Posterior cingulate gyrus (tissue), 11 donors: ENCODE measurements around the gene ASPDH.
"Not testable (repeated sequence)": the region's sequence is repeated elsewhere in the genome, so short reads cannot be mapped to it uniquely, and the experiment has no call there.

Source experiments
- DNase-seq, 10 donors: peaks; one replicate each; pipeline versions ENCODE4 v3.0.0 to v3.0.0-alpha.2; 2020 to 2021; ENCODE audit warnings: mixed read lengths in 3 of 10
- intact Hi-C: fragments of 100-400 bp; cut with DNase I; formaldehyde crosslinking; loops from one replicate; pipeline ENCODE4 v1.15.1; 2023

Gene ASPDH

DNA sequence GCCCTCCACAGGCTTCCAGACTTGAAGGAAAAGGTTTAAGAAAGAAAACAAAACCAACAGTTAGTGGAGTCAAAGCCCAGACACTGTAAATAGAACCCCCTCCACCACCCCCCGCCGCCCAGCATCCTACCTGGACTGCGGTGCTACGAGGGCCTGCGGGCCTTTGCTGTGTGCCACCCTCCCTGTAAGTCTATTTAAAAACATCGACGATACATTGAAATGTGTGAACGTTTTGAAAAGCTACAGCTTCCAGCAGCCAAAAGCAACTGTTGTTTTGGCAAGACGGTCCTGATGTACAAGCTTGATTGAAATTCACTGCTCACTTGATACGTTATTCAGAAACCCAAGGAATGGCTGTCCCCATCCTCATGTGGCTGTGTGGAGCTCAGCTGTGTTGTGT, 30.8 kb downstream of the ASPDH start:
- intact Hi-C loops: no loop called here
- DNase-seq: peak in 2 of 10 donors; percentile 12 to 35

DNA sequence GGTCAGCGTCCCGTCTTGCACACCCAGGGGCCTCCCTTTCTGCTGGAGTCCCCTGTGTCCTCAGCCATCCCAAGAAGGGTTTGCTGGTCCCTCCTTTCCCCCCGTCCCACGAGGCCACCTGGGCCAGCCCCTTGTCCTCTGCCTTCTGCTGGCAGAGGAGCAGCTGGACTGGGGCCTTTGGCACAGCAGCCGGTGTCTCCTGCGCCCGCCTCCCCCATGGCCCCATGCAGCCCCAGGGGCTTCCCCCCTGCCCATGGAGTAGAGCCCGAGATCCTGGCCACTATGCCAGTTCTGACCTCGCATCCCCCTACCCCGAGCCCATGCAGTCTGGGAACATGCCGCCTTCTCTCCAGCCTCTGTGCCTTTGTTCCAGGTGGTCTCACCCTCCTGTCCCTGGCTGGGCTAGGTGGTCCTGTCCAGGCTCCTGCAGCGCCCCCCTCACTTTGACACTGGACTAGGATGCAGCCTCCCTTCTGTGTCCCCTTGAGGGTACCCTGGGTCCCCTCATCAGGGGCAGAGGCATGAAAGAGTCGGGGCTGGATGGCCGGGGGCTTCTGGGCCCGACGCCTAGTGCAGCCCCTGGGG, 31.4 kb downstream of the ASPDH start:
- intact Hi-C loops: no loop called here
- DNase-seq: peak in 4 of 10 donors; percentile 23 to 81 (median 56)

DNA sequence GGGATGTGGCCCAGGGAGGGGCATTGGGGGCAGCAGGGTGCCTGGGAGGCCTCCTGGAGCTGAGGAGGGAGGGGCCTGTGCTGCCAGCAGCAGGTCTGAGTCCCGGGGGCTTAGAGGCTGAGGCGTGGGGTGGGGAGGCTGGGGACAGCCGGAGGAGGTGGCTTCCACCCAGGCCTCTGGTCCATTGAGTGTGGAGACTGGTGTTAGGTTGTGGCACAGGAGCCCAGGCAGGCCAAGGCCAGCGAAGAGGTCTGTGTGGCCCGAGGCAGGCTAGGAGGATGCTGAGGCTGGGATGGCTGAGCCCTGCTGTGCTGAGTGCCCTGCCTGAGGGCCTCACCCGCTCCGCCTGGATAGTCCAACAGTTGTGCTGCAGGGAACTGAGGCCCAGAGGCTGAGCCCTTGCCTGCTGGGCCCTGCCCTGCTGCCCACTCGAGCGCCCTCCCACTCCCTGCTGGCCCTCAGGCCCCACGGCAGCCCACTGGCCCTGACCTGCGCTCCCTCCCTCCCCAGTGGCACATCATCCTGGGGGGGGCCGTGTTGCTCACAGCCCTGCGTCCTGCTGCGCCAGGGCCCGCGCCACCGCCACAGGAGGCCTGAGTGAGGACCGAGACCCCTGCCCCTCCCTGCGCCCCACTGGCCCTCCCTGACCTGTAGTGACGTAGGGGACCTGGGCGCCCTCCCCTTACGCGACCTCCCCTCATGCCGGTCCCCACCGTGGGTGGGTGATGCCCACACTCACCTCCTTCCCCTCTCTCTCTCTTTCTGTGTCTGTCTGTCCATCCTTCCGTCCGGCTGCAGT, 32.2 kb downstream of the ASPDH start:
- intact Hi-C loops: no loop called here
- DNase-seq: peak in 4 of 10 donors; percentile 18 to 81 (median 60)

DNA sequence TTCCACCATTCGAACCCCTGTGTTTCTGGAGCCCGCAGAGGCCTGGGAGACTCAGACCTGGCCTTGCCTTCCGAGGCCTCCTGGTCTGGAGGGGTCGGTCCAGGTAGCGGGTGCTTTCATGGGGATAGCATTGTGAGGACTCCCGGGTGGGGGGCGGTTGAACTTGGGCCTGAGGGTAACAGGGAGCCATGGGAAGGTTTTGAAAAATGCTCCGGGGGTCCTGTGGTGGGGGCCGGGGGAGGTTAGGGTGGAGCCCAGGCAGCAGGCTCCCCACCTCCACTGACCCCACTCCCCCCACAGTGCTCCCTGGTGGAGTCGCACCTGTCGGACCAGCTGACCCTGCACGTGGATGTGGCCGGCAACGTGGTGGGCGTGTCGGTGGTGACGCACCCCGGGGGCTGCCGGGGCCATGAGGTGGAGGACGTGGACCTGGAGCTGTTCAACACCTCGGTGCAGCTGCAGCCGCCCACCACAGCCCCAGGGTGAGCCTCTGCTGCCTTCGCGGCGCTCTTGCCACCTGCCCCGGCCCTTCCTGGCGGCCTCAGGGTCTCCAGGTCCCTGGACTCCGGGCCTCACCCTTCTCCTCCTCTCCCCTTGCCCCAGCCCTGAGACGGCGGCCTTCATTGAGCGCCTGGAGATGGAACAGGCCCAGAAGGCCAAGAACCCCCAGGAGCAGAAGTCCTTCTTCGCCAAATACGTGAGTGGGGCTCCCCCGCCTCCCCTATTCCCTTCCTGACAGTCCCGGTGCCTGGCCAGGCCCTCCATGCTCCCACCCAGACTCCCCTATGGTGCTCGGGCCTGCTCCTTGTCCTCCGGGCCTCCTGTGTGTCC, 33.2 kb downstream of the ASPDH start:
- peak in 4 of 10 donors; percentile 15 to 78 (median 52) for DNase-seq
- intact Hi-C loops: no loop called here

DNA sequence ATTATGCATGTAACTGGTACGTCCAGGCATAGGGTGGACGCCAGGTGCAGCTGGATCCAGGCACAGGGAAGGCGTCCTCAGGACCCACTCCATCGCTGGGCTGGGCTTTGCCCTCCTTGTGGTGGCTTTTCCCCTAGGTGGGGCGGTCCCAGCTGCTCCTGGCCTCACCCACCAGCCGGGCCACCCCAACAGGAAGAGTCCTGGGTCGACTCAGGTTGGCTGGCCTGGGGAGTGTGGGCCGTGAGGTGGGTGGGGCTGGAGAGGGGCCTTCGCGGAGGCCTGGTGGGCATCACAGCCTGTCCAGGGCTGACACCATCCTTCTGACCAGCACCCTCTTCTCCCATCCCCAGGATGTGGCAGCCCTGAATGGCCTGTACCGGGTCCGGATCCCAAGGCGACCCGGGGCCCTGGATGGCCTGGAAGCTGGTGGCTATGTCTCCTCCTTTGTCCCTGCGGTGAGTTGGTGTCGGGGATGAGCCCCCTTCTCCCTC, 33.9 kb downstream of the ASPDH start:
- intact Hi-C loops: no loop called here
- peak in 4 of 10 donors; percentile 11 to 65 (median 60) for DNase-seq

DNA sequence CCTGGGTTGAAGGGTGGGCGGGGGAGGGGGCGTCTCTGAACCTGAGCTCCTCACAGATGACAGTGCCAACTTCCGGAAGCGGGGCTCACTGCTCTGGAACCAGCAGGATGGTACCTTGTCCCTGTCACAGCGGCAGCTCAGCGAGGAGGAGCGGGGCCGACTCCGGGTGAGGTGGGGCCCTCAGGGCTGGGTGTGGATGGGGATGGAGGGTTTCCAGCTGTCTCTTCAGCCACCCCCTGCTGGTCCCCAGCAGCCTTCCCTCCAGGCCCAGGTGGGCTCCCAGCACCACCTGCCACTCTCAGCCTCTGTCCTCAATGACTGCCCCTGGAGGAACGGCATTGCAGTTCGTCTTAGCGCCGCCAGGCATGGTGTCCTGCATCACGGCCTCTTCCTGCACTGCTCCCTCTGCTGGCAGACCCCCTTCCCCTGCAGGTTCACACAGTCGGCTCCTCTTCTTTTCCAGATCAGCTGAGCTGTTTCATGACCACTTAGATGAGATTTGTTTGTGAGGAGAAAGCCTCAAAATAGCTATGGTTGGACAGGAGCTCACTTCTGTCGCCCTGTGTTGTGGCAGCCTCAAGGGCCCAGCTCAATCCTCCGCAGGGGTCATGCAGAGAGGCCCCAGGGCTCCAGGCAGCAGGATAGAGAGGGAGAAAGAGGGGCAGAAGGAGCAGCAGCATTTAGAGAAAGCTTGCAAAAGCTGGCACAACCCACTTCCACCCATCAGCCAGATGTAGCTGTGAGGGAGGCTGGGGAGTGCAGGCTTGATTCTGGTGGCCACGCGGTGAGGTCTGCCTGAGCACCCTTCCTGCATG, 34.6 kb downstream of the ASPDH start:
- DNase-seq: peak in 9 of 10 donors; percentile 28 to 93 (median 45)
- intact Hi-C loops: no loop called here

DNA sequence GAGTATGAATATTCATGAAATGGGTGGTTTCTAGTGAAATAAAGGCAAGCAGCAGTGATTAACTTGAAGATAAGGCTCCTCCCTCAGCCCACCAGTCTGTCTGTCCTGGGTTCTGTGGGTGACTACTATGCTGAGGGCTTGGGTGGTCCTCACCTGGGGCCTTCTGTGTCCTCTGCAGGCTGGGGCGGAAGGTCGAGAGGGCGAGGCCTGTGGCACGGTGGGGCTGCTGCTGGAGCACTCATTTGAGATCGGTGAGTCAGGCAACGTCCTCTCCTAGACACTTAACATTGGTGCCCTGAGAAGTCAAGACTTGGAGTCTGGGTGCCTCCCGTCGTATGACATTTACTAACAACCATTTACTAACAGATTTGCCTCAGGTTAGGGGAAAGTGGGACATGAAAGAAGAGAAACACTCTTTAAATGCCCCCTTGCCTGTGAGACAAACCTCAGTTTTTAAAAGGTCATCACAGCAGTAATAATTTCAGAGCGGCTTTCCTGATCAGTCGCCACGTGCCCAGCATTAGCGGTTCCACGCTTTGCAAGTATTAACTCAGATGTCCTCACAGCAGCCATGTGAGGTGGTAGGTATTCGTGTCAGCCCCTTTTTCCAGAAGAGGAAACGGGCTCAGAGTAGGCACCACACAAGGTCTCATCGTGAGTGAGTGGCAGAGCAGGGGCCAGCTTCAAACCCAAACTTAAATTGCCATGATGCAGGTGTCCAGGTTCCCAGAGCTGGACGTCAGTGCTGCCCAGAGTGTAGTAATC, 35.8 kb downstream of the ASPDH start:
- intact Hi-C loops: loop anchor here (2.0 kb wide), 1 partner anchor 33 kb away; the partner anchor contains the start of gene JOSD2
- DNase-seq: peak in 2 of 10 donors; percentile 41 to 62

DNA sequence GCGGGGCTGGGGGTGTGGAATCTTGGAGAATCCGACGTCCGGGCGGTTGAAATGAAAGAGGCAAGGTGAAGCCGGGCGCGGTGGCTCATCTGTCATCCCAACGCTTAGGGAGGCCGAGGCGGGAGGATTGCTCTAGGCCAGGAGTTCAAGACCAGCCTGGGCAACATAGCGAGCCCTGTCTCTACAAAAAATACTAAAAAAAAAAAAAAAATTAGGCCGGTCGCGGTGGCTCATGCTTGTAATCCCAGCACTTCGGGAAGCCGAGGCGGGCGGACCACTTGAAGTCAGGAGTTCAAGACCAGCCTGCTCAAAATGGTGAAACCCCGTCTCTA, 36.8 kb downstream of the ASPDH start:
- intact Hi-C loops: loop anchor here (2.0 kb wide), 1 partner anchor 34 kb away; the partner anchor contains the start of gene JOSD2
- DNase-seq: no peak

DNA sequence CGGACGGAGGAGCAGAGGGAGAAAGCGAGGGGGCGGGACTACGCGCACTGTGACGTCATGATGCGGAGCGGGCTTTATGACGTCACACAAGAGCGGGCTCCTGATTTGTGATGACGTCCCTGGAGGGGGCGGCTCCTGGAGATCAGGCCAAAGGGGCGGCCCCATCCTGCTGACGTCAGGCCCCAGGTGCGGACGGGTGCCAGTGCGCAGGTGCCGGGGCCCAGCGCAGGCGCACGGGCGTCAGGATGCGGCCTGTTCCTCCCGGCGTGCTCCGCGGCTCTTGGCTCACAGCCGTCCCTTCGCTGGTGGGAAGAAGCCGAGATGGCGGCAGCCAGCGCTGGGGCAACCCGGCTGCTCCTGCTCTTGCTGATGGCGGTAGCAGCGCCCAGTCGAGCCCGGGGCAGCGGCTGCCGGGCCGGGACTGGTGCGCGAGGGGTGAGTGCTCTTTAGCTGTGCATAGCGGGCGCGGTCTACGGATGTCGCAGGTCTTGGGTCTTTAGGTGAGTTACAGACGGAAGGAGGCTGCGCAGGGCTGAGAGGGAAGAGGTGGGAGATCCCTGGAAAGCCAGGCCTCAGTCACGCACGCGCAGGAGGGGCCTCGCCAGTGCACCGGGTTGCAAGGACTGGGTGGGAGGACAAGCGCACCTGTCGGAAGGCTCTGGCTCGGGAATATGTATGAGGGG, 37.3 kb downstream of the ASPDH start, which contains the start of the genes EMC10 and GARIN5A:
EMC10 (plus strand) TSS at position 284 of the 683 bp plus-strand sequence; CDS start at position 322, 38 bp downstream.
GARIN5A (minus strand) TSS at position 625 of the 683 bp plus-strand sequence; CDS start at position 165, 460 bp downstream.
- intact Hi-C loops: loop anchor here (2.0 kb wide), 1 partner anchor 34 kb away; the partner anchor contains the start of gene JOSD2
- peak; percentile 82 to 98 (median 86) for DNase-seq

DNA sequence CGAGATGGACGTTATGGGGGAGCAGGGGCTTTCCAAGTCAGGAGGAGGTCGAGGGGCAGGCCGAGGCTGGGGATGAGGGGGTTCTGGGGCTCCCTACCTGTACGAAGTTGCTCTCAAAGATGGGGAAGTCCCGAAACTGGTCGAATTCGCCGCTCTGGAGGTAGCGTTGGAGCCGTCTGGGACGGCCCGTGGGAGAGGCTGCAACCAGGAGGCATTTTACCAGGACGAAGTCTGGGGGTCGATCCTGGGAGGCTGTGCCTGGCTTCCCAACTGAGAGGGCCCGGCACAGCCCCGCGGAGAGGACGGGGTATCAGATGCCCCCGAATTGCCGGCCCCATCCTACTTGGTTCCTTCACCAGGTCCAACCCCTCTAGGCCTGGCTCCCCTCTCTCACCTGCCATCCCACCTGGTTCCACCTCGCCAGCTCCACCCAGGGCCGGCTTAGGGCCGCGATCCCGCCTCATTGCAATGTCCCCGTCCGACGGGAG, 37.9 kb downstream of the ASPDH start:
- no peak for DNase-seq
- intact Hi-C loops: loop anchor here (2.0 kb wide), 1 partner anchor 35 kb away; the partner anchor contains the start of gene JOSD2

DNA sequence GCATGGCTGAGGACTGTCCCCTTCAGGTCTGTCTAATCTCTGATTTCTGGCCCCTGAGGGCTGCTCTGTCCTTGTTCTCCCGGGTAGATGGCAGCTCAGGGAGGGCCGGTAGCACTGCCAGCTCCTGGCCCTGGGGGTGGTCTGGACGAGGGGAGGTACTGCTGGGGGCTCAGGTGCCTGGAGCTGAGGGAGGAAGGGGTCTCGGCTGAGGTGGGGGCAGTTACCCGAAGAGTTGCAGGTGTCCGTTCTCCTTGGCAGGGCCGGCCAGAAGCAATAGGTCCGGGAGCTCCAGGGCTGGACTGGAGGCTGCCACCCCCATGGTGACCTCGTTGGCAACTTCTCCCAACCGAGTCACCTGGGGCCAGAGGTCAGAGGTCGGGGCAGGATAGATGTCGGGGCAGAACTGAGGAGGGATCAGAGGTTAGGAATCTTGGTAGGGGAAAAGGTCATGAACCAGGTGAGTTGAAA, 38.6 kb downstream of the ASPDH start:
- intact Hi-C loops: no loop called here
- DNase-seq: peak in 3 of 10 donors; percentile 52 to 82 (median 78)

DNA sequence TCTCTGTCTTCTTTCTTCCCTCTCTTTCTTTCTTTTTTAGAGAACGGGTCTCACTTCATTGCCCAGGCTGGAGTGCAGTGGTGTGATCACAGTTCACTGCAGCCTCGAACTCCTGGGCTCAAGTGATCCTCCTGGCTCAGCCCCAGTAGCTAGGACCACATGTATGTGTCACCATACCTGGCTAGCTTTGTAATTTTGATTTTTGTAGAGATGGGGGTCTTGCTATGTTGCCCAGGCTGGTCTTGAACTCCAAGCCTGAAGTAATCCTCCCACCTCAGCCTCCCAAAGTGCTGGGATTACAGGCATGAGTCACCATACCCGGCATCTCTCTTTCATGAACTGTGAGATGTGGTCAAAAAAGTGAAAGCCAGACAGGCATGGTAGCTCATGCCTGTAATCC, 40.4 kb downstream of the ASPDH start:
- intact Hi-C loops: not testable (repeated sequence)

DNA sequence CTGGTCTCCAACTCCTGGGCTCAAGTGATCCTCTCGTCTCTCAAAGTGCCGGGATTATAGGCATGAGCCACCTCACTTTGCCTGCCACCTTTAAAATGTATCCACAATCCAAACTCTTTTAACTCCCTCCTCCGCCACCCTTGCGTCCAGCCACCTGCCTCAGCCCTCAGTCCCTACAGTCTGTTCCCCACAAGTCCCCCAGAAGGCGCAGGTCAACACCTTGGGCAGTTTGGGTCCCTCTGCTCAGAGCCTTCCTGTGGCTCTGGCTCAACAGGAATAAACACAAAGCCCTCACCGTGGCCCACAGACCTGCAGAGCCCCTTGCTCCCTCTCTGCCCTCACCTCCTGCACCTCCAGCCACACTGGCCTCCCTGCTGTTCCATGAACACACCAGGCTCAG, 44.9 kb downstream of the ASPDH start:
- peak in 2 of 10 donors; percentile 27 to 32 for DNase-seq
- intact Hi-C loops: no loop called here

More for the DNA sequence above, 40.4 kb downstream of the ASPDH start:
- peak in 2 of 10 donors; percentile 9 to 17 for DNase-seq

DNA sequence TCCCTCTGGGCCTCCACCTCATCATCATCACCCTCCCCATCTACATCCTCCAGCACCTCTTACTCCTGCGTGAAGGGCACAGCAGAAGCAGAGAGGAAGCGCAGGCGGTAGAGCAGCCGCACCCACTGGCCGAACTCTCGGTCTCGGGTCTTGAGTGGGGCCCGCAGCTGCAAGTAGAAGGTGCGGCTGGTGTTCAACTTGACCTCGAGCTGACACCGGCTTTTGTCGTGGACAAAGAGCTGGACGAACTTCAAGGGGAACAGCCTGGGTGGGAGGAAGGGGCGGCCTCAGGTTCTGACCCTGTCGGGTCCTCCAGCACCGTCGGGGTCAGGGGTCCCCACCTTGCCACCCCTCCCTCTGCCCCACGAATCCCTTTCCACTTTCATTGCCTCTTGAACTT, 46.1 kb downstream of the ASPDH start:
- intact Hi-C loops: no loop called here
- DNase-seq: peak in 3 of 10 donors; percentile 32 to 59 (median 46)

DNA sequence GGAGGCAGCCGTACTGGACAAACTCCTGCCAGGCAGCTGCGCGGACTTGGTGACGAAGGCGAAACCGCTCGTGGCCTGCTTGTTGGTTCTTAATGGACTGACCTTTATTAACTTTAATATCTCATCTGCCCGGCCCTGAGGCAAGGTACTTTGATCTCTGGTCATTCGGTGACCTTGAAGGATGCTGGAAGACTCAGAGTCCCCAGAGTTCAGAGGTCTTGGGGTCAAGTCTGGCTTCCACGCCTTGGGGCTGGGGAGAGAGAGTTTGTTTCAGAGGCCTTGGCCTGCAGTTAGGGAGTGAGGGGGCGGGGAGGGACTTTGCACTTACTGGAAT, 47.0 kb downstream of the ASPDH start:
- DNase-seq: peak in 1 of 10 donors; percentile 40
- intact Hi-C loops: no loop called here

DNA sequence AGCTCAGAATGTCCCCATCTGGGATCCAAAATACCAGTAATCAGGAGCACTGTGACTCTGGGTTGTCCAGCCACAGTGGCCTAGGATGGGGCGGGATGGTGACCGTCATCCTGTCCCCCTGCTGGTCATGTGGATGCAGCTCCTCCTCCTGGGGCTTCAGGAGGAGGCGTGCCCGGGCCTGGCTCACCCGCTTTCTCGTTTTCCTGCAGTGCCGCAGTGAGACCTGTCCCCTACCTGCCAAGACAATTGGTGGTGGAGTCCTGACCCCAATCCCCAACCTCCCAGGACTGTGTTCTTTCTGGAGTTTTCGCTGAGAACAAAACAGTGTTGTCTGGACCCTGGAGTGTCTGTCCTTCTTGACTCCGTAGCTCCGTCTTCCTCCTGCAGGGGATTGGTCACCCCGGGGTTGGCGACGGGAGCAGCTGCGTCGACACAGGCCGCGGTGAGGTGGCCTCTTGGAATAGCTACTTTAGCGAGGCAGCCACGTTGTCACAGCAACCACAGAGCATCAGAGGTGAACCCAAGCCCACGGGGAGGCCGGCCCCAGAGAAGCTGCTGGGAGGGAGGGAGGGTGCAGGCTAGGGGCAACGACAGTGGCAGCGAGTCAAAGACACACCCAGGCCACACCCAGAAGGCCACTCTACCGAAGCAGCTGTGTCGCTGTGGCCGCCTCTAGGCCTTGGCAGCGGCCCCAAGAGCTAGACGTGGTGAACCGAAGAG, 47.6 kb downstream of the ASPDH start:
- intact Hi-C loops: no loop called here
- DNase-seq: peak in 2 of 10 donors; percentile 46 to 78

DNA sequence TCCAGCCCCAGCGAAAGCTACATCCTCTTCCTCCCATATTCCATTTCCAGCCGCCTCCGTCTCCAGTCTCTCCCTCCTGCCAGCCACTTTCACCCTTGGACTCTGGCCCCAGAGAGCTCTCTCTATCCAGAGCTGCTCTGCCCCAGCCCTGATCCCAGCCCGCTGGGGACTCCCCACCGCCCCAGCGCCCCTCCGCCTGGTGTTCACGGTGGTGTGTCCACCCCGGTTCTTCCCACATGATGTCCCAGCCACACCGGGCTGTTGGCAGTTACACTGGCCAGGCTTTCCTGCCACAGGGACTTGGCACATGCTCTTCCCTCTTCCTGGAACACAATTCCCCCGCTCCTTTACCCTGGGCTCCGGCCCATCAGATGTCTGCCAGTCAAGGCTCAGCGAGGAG, 48.7 kb downstream of the ASPDH start:
- peak in 2 of 10 donors; percentile 23 to 48 for DNase-seq
- intact Hi-C loops: no loop called here
